Panc1 (cell line): ENCODE measurements around the gene CMIP.

Experiments used
- SIN3A ChIP-seq: IDR thresholded peaks from 2 replicates; pipeline ENCODE4 v1.6.1; 2012; ENCODE audit warnings: low read depth, mild to moderate bottlenecking, low read length, moderate library complexity, borderline replicate concordance; ENCODE audit not compliant: insufficient read depth
- TF ChIP-seq, protein P1 (sequence below): fragments of 450-650 bp; IDR thresholded peaks from 2 replicates; pipeline ENCODE4 v1.5.1; 2017; ENCODE audit warnings: mild to moderate bottlenecking

- TF ChIP-seq, protein P1, sequence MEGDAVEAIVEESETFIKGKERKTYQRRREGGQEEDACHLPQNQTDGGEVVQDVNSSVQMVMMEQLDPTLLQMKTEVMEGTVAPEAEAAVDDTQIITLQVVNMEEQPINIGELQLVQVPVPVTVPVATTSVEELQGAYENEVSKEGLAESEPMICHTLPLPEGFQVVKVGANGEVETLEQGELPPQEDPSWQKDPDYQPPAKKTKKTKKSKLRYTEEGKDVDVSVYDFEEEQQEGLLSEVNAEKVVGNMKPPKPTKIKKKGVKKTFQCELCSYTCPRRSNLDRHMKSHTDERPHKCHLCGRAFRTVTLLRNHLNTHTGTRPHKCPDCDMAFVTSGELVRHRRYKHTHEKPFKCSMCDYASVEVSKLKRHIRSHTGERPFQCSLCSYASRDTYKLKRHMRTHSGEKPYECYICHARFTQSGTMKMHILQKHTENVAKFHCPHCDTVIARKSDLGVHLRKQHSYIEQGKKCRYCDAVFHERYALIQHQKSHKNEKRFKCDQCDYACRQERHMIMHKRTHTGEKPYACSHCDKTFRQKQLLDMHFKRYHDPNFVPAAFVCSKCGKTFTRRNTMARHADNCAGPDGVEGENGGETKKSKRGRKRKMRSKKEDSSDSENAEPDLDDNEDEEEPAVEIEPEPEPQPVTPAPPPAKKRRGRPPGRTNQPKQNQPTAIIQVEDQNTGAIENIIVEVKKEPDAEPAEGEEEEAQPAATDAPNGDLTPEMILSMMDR = no peak
- no peak for TF ChIP-seq SIN3A
Measured at GRCh38 chr16:81520151-81520470, 75.5 kb downstream of the CMIP start.
